GM12801 (cell line): Measurements from ENCODE around the gene CD2AP.

ENCODE experiments used
- CTCF ChIP-seq: IDR thresholded peaks from one replicate; pipeline ENCODE4 v1.5.1; 2011; ENCODE audit warnings: control low read depth; ENCODE audit not compliant: insufficient read length; ENCODE audit errors: extremely low read depth

The CD2AP gene

GRCh38 chr6:47532981-47533585 is 55.5 kb downstream of the CD2AP start:
- no peak for TF ChIP-seq CTCF

- TF ChIP-seq CTCF, result no peak
Measured at GRCh38 chr6:47534063-47534462, 56.5 kb downstream of the CD2AP start.

GRCh38 chr6:47535316-47536225 is 58.0 kb downstream of the CD2AP start:
- no peak for TF ChIP-seq CTCF

- TF ChIP-seq CTCF, result no peak
Measured at GRCh38 chr6:47536816-47537401, 59.3 kb downstream of the CD2AP start.

- TF ChIP-seq CTCF, result no peak
Measured at GRCh38 chr6:47545223-47545622, 67.6 kb downstream of the CD2AP start.

- no peak for TF ChIP-seq CTCF
Measured at GRCh38 chr6:47551670-47552069, 74.1 kb downstream of the CD2AP start.

GRCh38 chr6:47552319-47552718 is 74.7 kb downstream of the CD2AP start:
- no peak for TF ChIP-seq CTCF
